GM21717 (cell line): ENCODE results near the gene AGBL4.

Experiments used
- ATAC-seq: cut with Tn5 transposase; IDR thresholded peaks from one replicate; pipeline ENCODE4 v1.9.1; 2021; ENCODE audit warnings: mild to moderate bottlenecking, moderate library complexity; ENCODE audit not compliant: unreplicated experiment

Gene AGBL4

GRCh38 chr1:49723662-49724061 is 300.1 kb downstream of the AGBL4 start:
- ATAC-seq, result no peak

GRCh38 chr1:49694251-49694827 is 329.4 kb downstream of the AGBL4 start:
- no peak for ATAC-seq

GRCh38 chr1:49686107-49686506 is 337.6 kb downstream of the AGBL4 start:
- ATAC-seq, result no peak

- no peak for ATAC-seq
Observed at GRCh38 chr1:49677706-49678105, 346.0 kb downstream of the AGBL4 start.

- ATAC-seq, result no peak
Observed at GRCh38 chr1:49651136-49651535, 372.6 kb downstream of the AGBL4 start.

- ATAC-seq, result no peak
Observed at GRCh38 chr1:49630156-49630555, 393.6 kb downstream of the AGBL4 start.

- ATAC-seq, result no peak
Observed at GRCh38 chr1:49627781-49628180, 396.0 kb downstream of the AGBL4 start.

GRCh38 chr1:49626472-49626871 is 397.3 kb downstream of the AGBL4 start:
- ATAC-seq, result no peak

GRCh38 chr1:49622877-49623276 is 400.9 kb downstream of the AGBL4 start:
- ATAC-seq, result no peak

- ATAC-seq, result no peak
Observed at GRCh38 chr1:49606082-49606481, 417.7 kb downstream of the AGBL4 start.

- no peak for ATAC-seq
Observed at GRCh38 chr1:49597436-49597835, 426.3 kb downstream of the AGBL4 start.

- no peak for ATAC-seq
Observed at GRCh38 chr1:49576327-49576901, 447.3 kb downstream of the AGBL4 start.

GRCh38 chr1:49556676-49557234 is 467.0 kb downstream of the AGBL4 start:
- ATAC-seq, result no peak

- no peak for ATAC-seq
Observed at GRCh38 chr1:49552101-49552500, 471.7 kb downstream of the AGBL4 start.

GRCh38 chr1:49544615-49545014 is 479.1 kb downstream of the AGBL4 start:
- ATAC-seq, result no peak

GRCh38 chr1:49541096-49541752 is 482.5 kb downstream of the AGBL4 start:
- no peak for ATAC-seq

- ATAC-seq, result no peak
Observed at GRCh38 chr1:49527606-49528305, 496.0 kb downstream of the AGBL4 start.

GRCh38 chr1:49526672-49527071 is 497.1 kb downstream of the AGBL4 start:
- ATAC-seq, result no peak

- no peak for ATAC-seq
Observed at GRCh38 chr1:49523764-49524163, 500.0 kb downstream of the AGBL4 start.

GRCh38 chr1:49466961-49467360 is 556.8 kb downstream of the AGBL4 start:
- no peak for ATAC-seq

GRCh38 chr1:49465486-49466185 is 558.1 kb downstream of the AGBL4 start:
- no peak for ATAC-seq
